GM19240 (cell line): ENCODE data around the gene ZNF407.

ENCODE experiments used
- DNase-seq: peaks from one replicate; pipeline ENCODE4 v3.0.0; 2011; ENCODE audit warnings: low spot score; ENCODE audit not compliant: insufficient read length

ZNF407 gene

DNA sequence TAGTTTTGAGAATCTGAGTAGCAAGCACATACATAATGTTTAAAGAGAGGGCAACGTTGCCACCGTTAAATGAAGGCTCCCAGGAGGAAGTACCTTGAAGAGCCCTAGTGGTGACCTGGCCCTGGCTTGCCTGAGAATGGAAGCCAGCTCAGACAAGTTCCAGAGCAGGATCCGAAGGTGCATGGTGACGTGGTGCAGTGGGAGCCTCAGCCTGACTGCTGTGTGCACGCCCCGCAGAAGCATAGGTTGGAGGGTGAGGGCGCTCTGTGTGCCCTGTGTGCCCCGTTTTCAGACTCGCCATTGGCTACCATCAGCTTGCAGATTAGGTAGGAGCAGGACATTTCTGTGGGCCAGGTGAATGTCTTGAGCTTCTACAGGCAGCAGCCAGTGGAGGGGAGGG lies 68.2 kb downstream of the ZNF407 start:
- no peak for DNase-seq

DNA sequence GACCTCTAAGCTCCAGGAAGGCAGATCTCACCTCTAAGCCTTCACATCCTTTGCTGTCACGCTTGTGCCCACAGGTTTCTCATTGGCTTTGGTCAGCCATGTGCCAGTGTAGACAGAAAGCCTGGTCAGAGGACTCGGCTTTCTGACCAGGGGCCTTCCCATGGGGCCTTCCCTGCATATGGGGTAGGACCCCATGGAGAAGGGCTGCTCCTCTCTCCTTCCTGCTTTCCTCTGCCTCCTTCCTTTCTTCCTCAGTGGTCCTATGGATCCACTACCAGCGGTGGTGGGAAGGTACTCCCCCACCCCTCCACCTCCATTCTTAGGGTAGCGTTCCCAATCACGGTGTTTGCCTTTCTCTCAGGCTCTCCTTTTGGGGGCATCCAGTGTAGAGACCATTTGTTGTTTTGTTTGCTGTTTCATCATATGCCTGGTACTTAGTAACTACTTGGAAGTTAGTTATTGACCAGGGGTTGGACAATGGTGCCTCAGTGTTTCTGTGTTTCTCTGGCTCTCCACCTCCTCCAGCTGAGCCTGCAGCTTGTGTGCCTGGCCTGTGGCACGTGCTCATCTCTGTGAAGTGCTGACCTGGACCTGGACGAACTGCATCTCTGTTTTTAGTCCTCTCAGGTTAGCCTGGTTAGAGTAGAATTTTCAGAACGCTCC lies 71.6 kb downstream of the ZNF407 start:
- no peak for DNase-seq

DNA sequence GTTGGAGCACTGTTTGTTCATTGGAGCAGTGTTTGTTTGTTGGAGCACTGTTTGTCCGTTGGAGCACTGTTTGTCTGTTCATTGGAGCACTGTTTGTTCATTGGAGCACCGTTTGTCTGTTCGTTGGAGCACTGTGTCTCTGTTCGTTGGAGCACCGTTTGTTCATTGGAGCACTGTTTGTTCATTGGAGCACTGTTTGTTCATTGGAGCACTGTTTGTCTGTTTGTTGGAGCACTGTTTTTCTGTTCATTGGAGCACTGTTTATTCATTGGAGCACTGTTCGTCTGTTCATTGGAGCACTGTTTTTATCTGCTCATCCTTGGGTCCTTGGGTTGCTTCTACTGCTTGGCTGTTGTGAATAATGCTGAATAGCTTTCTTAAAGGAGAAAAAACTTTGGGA lies 74.7 kb downstream of the ZNF407 start:
- DNase-seq = no peak

DNA sequence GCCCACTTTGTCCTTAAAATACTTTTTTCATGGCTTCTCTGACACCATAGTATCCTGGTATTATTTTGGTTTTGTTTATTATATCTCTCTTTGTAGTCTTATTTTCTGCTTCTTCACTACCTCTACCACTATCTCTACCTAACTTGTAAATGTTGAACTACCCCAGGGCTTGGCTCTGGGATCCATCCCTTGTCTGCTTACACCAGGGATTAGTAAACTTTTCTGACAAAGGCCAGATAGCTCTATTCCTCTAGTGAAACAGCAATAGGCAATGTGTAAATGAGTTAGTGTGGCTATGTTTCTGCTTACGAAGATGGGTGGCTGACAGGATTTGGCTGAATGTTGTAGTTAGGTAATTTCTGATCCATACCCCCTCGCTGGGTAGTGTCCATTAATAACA lies 76.8 kb downstream of the ZNF407 start:
- DNase-seq = no peak

DNA sequence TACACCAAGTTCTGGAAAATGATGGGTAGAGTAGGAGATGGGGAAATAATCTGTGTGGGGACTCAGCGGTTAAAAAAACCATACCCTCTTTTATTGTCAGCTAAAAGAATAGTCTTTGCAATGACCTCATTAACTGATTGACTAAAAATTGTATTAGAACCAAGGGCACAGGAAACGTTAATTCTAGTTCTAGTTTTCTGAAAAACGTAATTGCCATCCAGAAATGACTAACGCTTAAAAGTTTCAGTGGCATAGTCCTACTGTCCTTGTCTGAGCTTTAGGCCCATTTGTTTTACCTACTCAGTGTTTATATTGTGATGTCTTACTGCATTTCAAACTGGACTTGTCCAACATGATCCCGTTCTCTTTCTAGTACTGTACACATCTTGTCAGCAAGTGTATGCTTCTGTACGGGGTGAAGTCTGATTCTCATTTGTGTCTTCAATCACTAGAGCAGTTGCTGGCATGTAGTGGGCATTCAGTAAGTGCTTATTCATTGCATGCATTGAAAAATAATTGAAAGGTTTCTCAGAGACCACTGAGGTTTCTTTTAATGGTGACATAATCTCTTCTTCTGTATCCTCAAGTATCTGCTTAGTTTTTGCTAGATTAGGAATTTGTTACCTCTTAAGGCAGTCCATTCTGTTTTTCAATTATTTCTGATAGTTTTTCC lies 81.5 kb downstream of the ZNF407 start:
- no peak for DNase-seq

DNA sequence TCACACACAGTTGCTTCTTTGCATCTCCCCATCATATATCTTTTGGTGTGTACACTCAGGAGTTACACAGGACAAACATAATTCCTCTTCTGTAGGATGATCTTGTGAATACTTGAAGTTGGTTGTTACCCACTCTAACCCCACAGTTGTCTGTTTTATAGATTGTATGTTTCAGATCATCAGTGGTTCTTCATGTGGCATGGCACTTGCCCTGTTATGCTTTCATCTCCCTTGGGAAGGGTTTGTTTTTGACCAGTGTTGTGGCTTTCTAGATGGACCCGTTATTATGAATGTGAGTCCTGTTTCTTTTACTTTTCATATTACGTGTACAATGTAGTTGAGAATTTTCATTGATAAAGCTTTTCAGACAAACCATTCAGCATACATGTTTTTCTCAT lies 82.0 kb downstream of the ZNF407 start:
- DNase-seq = no peak

DNA sequence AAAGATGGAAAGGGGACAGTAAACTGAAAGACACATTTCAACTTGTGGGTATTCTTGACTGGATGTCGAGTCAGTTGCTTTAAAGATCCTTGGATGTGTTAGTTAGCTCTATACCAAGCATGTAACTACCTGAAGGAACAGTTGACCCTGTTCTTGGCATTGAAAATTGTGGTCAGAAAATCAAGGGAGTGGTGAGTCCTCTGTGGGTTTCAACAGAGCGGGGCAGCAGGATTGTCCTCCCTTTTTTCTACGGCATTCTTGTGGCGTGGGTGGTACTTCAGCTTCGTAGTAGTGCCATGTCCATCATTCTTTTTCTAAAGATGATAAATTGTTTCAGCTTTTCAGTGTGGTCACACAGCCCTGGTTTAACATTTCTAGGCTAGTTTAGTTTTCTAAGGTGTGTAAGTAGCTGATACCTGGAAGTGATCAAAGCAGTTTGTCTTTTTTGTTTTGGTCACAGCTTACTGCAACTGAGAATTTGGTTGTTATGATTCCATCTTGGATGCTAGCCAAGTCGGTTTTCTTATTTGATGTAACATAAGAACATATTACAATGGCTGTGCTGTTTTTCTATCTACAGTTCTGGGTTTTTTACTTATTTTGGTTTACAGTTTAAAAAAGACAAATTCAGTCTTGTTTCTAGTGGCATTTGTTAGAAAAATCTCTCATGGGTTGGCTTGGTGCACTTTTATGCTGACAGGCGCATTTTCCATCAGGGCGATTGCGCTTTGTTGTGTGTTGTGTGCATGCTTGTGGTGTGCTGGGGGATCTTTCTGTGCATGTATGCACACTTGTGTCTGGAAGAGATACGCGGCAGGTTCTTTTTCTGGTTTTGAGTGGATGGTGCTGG lies 84.7 kb downstream of the ZNF407 start:
- DNase-seq = no peak

DNA sequence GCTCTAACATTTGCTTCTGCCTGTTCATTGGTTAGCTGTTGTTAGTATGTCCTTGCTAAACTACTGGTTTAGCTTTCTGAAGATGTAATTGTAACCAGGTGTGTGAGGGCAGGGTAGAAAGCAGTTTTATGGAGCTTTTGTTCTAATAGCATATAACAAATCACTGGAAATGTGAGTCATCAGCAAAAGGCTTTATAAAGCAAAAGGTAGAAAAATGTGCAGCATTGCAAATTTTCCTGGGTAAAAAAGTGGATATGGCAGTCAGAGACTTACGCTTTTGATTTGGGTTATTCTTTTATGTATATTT lies 85.3 kb downstream of the ZNF407 start:
- DNase-seq = no peak

DNA sequence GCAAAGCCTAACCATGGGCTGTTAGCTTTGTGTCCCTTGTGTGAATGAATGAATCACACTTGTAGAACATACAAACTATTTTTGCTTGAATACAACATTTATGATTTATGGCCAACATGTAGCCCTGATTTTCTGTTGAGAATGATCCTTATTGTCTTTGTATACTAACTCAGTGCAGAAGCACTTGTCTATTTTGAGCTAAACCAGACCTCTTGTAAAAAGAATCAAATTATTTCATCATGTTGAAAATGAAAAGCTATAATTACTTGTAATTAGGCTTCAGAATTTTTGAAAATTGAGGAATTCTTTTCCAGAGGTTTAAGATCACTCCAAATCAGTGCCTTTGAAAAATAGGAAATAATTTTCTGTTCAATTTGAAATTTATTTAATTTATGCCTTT lies 85.9 kb downstream of the ZNF407 start:
- no peak for DNase-seq

DNA sequence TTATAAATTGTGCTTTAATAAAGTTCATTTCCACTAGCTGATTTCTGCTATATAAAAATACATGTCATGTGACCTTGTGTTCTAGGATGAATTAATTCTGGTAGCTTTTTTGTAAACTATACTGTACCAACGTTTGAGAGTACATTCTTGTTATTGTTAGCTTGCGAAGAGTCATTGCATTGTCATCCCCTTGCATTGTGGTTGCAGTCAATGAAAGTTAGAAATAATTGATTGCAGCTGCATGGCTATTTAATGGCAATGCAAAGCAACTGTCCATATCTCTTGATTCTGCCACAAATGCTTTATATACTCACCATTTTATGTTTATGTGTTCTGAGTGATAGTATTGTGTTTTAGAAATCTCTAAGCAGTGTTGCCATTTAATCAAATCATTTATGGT lies 91.6 kb downstream of the ZNF407 start:
- DNase-seq = no peak

DNA sequence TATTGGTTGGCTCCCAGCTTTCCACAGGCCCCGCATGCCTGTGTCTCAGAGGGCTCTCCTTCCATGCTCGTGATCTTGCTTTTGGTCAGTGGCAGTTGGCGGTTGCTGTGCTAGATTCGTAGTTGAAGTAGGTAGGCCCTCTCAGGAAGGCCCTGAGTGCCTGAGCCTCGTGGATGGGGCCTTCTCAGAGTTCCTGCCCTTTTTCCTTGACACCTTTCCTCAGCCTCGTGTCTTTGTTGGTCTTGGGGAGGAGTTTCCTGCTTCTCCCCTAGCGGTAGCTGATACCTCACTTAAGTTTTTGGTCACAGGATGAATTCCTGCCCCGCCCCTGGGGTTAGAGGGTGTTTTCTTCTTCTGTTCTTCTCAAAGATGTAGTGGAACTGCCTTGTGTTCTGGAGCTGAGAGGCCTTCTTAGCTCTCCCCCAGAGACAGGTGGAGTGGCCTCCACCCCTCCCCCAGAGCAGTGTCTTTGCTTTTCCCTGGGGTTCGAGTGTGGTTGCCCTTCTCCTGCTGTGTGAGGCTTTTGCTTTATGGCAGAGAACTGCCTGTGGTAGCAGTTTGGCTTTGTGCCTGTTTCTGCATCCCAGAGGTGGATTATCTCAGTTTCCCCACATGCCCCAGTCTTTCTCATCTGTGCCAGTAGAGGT lies 94.8 kb downstream of the ZNF407 start:
- DNase-seq = no peak

DNA sequence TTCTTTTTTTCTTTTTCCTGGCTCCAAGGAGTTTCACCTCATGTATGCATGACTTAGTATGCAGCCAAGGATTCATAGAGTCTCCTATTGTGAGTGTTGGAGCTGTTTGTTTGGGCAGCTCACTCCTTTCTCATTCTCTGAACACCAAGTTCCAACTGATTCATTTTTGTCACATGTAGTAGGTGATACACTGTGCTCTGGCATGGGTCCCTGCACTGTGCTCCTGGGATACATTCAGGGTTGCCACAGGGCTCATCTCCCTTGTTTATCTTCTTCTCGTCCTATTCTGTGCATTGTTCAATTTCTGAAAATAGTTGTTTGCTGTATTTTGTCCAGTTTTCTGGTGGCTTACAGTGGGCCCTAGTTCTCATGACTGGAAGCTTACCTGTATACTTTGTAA lies 96.8 kb downstream of the ZNF407 start:
- DNase-seq = no peak

DNA sequence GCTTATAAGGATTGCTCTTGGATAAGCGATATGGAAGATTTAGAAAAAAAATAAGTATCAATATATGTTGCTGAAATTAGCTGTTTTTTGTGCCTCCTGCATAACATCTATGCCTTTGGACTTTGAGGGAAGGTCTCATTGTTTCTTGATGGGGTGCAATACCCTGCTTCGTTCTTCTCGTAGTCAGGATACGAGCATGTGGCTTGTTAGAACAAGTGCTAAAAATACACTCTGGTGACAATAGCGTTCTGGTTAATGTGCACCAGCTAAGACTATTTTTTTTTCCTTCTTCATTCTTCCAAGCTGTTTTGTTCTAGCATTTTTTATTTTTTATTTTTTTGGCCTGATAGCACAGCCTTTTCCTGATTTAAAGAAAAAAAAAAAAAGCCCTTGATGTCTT lies 97.5 kb downstream of the ZNF407 start:
- no peak for DNase-seq

DNA sequence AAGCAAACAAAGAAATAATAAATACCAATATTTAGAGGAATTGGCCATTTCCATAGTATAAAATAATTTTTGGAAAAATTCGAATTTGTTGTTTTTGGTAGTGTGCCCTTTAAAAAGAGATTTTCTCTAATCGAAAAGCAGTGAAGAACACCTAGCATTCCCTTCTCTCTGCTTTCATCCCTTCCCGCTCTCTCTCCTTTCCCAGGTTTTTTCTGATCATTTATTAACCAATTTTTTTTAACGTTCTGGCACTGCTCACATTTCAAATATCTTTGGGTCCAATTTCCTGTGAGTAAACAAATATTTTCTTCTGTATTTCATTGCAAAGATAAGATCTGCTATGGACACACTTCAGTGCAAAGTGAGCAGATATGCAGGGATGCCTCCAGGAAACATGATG lies 101.2 kb downstream of the ZNF407 start:
- no peak for DNase-seq

DNA sequence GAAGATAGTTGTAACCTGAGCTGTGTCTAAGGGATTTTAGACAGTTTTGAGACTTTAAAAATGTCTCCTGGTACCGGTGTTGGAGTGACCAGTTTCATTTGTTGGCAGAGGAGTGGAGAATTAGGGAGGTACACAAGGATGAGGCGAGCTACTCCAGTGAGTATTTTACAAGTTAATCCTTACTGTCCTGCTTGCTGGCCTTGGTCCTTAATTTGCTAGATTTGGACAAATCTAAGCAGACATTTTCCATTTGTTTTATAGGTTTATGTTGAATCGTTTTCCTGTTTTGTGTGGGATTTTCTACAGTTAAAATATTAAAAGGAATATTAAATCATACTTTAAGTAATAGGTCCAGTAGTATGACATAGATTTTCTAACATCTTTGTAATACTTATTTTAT lies 101.8 kb downstream of the ZNF407 start:
- DNase-seq = no peak

DNA sequence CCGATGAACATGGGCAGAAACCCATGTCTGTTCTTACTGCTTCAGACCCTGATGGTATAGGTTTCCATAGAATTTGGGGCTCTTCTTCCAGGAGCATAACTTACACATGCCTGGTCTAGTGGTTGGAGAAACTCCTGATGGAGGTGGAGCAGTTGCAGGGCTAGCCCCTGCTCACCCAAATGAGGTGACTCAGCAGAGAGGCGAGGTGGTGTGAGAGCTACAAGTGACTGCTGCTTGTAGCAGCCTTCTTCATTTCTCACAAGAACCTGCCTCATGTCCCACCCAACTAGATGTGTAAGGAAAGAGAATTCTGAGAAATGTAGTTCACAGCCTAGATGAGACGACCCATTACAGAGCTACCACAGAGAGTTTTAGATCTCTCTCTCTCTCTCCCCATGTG lies 105.3 kb downstream of the ZNF407 start:
- no peak for DNase-seq

DNA sequence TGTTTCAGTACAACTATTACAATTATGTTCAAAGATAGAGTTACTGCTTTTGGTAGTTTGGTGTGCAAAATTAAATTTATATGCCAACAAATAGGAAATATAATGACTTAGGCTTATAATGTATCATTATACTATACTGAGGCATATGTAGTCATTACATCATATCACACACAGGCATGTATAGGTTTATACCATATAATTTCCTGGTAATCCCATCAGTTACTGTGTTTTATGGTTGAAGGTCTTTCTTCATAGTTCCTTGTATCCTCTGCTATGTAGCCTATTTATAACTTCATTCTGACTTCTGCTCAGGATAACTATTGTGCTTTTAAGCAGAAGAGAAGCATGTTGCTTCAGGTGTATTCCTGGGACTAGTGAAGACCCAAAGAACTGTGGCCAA lies 110.5 kb downstream of the ZNF407 start:
- no peak for DNase-seq

DNA sequence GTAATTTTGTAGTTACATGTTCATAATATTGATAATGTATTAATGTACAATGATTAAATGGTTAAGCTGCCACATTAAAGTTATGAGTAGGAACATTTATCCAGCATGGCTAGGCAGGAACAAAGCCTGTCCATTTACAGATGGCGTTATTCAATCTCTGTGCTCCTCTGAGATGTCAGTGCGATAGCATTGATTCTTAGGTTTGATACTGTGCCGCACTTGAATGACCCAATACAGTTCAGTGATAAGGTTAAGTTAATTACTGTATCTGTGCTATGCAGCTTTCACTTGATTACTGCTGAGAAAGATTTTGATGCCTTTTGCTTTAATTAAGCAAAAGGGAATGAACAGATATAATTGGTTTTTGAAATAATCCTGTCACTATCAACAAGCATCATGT lies 111.8 kb downstream of the ZNF407 start:
- DNase-seq = no peak

DNA sequence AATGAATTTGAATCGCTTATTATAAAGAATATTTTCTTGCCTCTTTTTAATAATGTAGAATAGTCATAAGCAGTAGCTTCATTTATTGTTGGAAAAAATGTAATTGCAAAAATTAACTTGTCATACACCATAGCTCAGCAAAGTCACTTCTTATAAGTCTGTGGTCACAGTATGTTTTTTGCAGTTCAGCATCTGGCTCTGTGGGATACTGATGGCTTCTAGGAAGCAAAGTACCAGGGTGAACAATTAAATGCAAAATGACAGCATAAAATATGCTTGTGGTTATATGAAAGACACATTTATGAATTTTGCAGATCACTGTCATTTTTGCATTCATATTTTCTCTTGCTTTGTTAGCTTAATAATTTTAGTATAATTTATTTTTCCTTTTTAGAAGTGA lies 116.5 kb downstream of the ZNF407 start:
- no peak for DNase-seq

DNA sequence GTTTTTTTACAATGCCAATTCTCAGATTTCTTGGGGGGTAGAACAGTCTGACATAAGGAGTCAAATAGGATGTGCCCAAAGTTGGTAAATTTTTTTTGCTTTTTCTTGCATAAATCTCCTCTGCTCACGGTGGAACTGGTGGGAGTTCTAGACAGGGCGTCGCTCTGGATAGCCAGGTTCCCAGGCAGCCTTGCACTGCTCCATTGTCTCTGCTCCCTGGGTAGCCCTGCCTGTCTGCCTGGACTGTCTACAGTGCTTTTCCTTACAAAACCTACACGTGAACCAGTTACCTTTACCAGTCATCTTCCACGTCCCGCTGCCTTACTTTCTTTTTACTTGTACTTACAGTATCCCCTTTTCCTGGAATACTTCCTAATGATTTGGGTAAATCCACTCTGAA lies 117.1 kb downstream of the ZNF407 start:
- no peak for DNase-seq

DNA sequence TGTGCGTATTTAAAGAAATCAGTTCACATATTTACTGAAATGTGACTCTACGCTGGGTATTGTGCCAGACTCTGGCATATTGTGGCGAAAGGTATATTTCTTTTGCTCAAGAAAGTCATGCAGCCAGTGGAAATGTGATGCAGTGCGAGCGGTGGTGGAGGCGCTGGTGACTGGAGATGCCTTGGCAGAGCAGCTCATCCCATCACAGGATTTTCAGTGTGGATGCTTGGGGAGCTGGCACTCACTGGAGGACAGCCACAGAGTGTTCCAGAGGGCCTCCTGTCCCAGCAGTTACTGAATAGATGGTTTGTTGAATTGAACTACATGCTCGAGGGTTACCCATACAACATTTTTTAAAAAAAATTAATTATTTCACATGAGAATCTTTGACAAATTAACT lies 117.6 kb downstream of the ZNF407 start:
- no peak for DNase-seq
